ENCODE results near the gene DCX.

The DCX gene

DNA sequence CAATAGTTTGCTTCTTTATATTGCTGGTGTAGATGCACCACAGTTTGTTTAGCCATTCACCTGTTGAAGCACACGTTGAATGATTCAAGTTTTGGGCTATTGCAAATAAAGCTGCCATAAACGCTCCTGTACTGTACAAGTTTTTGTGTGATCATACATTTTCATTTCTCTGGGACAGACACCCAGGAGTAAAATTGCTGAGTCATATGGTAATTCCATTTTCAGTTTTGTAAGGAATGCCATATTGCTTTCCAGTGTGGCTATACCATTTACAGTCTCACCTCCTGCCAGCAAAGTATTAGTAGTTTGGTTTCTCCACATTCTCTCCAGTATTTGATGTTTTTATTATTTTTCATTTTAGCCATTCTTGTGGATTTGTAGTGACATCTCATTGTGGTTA, 109.7 kb downstream of the DCX start:
- no peak for DNase-seq

DNA sequence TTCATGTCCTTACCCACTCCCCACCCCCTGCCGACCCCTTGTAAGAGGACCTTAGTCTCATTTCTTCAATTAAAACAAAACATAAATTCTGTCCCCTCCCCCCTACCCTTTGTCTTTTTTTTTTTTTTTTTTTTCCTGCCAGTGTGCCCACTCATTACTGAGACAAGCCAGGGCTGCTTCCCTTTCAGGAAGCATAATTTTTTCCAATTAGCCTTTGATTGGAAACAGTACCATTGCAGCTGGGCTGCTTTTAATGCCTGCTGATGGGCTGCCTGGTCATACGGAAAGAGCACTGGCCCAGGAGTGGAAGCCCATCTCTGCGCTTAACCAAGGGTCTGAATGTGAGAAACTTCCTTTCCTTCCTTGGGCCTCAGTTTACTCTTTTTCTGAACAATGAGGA, 123.2 kb downstream of the DCX start:
- no peak for DNase-seq

DNA sequence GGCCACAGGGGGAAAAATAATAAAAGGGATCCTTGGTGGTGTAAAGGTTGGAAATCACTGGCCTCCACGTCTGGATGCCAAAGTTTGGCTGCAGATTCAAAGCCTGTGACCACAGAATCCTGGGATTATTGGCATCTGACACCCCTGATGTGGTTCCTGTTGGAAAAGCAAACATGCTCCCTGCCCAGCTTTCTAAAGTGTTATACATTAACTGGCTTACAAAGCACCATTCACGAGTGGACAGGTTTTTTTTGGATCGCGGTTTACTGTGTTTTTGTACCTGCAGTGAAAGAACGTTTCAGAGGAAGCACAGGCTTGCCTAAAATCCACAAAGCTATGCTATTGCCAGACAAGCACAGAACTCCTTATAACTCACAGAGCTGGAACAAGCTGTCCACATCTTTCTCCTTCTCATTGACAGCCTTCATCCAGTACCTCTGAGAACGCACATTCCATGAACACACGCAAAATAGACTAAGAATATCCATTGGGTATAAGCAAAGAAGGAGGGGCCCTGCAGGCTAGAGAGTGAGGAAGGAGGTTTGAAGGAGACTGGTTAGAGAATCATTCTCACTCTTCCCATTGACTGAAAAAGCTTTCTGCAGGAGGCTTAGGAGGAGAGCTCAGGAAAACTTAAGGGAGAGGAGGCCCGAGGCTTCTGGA, 127.2 kb downstream of the DCX start:
- no peak for DNase-seq

DNA sequence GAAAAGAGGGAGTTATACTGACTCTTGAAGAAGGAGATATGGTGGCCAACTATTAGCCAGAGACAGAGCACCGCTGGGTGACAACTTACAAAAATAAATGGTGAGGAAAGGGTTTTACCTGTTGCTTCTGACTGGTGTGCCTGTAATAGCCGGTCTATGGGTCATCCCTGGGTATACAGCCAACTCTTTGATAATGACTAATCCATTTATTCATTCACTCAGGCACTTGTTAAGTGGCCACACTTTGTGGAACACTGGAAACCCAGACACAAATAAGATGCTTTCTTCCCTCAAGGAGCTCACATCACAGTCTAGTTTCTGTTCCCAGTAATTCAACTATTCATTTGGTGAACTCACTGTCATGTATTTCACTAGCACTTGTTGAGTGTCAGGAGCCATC, 128.5 kb downstream of the DCX start:
- DNase-seq = no peak

DNA sequence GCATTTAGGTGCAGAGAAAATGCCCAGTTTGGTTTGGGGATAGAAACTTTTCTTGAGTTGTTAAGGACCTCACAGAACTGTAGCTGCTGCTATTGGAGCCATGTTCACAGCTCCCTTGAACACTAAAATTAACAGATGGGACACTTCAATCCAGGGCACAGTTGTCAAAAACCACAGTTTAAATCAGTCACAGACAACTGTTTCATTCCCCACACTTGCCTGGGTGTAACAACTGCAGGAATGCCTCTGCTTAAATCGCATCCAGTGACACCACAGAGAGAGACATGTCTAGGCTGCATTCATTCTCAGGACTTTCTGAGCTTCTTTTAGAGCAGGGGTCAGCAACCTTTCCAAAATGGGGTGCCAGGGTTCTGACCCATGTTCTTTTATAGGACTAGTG, 129.0 kb downstream of the DCX start:
- DNase-seq = no peak

DNA sequence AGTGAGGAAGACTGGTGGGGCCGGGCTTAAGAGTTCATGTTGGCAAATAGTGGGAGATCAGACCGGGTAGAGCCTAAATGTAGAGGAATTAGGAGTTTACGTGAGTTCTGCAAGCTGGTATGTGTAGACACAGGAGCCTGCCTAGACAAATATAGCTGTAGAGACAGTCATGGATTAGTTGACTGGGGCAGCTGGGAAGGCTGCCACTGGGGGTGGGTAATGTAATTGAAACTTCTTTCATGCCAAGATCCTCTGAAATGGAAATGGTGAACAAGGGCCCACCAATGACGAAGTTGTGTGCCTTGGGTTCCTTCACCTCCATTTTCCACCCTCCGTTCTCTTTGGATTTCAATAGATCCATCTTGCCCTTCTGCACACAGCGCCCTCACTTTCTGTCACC, 129.9 kb downstream of the DCX start:
- DNase-seq = no peak

DNA sequence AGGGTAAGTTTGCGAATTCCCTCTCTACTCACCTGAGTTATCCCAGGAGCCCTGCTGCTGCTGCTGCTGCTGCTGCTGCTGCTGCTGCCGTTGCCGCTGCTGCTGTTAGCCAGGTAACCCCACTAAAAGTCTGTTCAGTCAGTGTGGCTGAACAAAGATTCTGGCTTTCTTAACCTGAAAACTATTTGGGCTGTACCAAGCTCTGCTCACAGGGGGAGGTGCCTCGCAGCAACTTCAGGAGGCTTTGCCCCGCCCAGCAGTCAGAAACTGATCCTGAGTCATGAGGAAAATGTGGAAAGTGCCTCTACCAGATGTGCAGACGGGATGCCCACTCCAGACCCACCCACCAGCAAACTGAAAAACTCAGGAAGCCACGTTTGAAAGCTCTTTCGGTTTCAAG, 141.7 kb downstream of the DCX start, which contains the start of gene CAPN6:
CAPN6 (minus strand) TSS at position 145 of the 400 bp plus-strand sequence. CDS start 6,547 bp downstream, outside the sequence.
- DNase-seq = no peak

DNA sequence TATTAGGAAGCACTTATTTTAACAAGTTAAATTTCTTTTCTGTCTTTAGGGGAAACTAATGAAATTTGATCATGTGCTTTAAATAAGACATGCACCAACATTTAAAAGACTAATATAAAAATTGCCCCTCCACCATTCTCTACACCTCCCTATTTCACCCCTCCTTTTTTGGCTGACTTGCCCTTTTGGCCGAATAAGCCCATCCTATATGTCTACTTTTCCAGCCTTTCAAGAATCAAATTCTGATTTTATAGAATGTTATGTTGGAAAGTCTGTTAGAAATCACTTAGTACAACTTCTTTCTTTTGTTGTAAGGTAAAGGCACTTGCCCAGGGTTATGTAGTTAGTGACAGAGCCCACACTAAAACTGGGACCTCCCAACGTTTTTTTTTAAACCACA, 143.5 kb downstream of the DCX start:
- DNase-seq = no peak

DNA sequence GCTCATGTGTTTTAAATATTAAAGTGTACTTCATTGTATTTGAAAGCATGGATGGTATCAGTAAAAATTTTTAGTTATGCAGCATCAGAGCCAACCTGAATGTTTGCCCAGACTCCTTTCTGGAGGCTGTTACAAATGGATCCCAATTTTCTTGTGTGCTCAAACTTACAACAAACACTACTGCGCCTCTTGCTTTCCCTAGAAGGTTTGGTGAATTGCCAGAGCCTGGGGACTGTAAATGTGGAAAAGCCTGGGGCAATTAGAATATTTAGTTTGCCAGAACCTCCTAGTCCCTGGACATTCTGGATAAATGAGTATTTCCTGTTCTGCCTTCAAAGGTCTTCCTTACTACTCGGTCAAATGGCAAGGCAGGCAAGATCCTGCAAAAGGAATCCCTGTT, 146.5 kb downstream of the DCX start:
- no peak for DNase-seq

DNA sequence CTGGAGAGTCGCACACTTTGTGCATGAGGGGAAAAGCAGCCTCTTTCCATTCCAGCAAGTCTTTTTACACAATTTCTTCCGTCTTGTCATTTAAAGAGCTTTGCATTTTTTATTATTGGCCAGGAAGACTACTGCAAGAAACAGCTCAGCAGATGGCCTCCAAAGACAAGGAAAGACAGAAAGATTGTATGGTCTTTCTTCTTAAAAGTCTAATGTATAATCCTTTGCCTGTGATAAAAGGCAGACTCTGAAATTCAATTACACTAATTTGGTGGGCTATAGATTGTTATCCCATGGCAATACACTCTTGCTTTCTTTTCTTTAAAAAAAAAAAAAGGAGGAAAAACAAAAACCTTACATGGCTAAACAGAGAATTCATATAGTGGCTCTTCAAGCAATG, 147.6 kb downstream of the DCX start:
- no peak for DNase-seq

DNA sequence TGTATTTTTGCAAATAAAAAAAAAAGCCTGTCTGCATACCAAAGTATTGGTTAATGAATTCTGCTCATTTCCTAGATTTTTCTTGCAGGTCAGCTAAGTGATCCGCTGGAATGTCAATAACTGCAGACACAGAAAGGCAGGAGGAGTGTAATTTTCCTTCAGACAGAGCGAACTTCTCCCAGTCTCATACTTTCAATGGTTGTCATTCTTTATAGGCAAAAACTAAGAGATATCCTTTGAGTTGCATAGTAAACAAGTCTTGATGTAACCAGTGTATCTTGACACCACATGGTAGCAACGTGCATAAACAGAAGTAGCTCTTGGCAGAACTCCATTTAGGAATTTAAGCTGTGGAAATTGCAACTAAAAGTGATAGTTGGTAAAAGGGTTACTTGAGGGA, 149.9 kb downstream of the DCX start:
- DNase-seq = no peak

DNA sequence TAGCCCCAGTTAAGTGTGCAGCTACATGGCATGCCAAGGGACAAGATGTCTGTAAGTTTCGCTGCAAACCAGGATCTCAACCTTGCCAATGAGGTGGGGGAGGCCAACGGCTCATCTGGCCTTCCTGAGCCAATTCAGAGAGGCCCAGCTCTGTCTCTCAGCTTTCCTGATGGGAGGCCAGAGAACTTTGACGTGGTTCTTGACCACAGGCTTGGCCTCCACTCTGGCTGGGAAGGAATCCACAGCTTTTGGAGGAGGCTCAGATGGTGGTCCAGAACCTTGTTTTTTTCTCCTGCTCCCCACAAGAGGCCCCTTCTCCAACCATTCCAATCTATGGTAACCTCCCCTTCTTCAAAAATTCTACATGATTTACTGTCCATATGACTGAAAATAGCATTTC, 151.5 kb downstream of the DCX start:
- DNase-seq = no peak

DNA sequence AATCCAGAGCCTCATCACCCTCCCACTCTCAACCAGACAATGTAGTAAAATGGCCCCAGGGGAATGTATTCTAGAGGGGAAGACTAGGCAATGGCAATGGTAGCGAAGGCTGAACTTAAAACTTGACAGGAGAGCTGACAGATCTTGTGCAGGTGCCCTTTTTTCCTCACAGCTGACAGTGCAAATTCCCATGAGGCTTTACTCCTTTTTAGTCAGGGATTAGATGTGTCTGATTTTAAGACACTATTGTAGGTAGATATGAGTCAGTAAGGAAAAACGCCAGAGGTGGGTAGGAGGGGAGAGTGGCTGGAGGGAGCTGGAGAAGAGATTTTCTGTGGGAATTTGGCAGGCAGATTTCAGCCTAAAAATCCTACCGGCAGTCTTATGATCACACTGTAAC, 152.4 kb downstream of the DCX start:
- DNase-seq = no peak

DNA sequence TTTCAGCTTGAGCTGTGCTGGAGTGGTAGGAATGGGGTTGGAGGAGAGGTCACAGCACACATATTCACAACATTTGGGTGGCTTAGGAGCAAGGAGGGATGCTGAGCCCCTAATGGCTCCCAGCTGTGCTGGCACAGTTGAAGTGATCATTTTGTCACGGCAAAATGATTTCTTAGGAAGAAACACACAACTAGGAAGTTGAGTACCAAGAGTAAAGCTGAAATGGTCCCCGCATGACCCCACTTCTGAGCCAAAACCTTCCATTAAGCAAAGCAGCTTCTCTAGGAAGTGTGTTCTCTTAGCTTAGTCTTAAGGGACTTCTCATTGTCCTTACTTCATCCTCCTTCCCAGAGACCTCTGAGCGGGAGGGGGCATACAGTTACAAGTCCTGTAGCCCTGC, 154.3 kb downstream of the DCX start:
- DNase-seq = no peak

DNA sequence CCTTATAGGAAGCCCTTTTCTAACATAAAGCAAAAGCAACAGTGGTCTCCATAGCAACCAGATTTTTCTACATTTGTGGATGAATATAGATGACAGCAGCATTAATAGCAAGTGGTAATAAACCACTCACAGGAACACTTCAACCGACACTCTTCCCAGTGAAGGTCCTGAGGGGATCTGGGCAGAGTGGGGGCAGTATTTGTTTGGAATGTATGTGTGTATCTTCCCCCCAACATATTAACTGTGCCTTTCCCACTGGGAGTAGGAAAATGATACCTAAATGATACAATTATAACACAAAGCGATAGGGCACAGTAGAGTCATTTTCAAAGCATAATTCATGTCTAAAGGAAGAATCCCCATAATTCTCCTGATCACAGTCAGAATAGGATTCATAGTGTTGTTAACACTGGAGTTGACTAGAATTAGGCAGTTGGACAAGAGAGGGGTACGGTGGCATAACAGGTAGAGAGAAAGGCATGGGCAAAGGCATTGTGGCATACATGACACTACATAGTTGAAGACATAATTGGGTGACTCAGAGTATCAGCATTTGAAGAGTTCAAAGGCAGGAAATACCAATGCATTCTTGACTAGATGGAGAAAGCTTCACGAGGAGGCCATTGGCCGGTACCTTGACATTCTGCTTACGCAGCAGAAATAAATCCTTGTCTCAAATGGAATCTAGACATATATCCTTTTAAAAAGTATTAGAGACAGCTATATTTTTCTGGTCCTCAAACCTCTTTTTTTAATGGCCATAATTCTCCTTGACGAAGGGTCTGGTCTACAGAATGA, 156.9 kb downstream of the DCX start:
- DNase-seq = no peak

DNA sequence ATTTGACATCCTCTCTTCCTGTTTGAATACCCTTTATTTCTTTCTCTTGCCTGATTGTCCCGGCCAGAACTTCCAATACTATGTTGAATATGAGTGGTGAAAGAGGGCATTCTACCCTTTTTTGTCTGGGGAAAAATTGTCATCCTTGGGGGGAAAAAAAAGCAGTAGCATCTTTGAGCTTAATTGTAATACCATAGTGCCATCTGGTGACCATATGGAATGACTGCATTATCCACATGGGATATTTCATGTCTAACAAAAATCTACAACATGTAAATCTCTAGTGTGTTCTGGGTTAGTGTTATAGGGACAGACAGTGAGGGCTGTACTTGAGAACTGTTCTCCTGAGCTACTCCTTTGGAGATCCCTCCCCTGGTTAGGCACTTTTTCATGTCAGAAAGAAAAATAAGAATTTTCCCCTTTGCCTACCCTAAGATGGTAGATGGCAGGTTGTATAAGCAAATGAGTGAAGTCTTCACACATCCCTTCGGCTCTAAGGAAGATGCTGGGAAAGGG, 167.7 kb downstream of the DCX start:
- DNase-seq = no peak

Measured in NCI-H2029 (cell line).